ENCODE data around the gene ARSI. TPM values are rescaled to one million over a fixed set of nuclear protein-coding genes. Genes with fewer than 3 reads are reported as not detected.

Gene ARSI
- total RNA-seq, 2 experiments from 2014 or later: not detected

DNA sequence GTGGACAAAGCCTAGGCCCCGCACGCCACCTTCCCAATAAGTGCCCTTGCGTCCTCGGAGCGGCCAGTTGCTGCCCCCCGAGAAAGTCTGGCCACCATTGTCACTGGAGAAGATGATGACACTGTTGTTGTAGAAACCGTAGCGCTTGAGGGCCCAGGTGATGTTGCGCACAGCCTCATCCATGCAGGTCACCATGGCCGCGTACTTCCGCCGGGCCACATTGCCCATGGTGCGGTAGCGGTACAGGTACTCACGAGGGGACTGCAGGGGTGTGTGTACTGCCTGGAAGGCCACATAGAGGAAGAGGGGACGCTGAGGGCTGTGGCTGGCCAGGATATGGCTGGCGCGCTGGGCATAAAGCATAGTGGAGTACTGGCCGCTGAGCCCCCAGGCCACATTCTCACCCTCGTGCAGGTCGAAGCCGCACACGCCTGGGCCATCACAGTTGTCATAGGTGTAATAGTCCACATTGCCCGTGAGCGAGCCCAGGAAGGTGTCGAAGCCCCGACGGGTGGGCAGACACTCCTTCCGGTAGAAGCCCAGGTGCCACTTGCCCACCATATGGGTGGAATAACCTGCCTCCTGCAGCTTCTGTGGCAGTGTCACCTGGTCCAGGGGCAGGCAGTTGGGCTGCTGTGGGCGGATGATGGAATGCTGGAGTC lies 4.6 kb downstream of the ARSI start:
- intact Hi-C loops (cut with micrococcal nuclease; ENCODE audit: unreplicated experiment): no loop called here
- POLR2A ChIA-PET: no interaction called here
- BruUV-seq (replicated peaks): no TSS peak

GRCh38 chr5:150297236-150297890 lies 5.3 kb downstream of the ARSI start:
- ChIA-PET CTCF (ENCODE audit: unreplicated experiment) (no interaction called here), POLR2A (no interaction called here)
- no peaks in the 10 kb centered on the region for H3K9me2 ChIP-seq (ENCODE audit: insufficient read depth, low read length)
- DNase-seq (ENCODE audit: low spot score): no peak
- H3K9me3 ChIP-seq (ENCODE audit: low read length): no peaks in the 10 kb centered on the region
- H3K4me1 ChIP-seq (ENCODE audit: insufficient read depth, low read length, poor library complexity, severe bottlenecking): no peaks in the 10 kb centered on the region
- H3K36me3 ChIP-seq (ENCODE audit: insufficient read depth, low read length): no peaks in the 10 kb centered on the region
- TF ChIP-seq EZH2phosphoT487 (IDR thresholded peaks at IDR 0.05; ENCODE audit: borderline replicate concordance, low read depth, low read length) (no peak), CTCF (conservative IDR thresholded peaks at IDR 0.05; ENCODE audit: low read length) (no peak)
- no peaks in the 10 kb centered on the region for H4K20me1 ChIP-seq (ENCODE audit: insufficient read depth, low read length)
- no peak overlapping the region for H3K27ac ChIP-seq (ENCODE audit: low read depth, low read length, poor library complexity, severe bottlenecking)
- no TSS peak for BruUV-seq (replicated peaks)
- H3K79me2 ChIP-seq (ENCODE audit: insufficient read depth, low read depth, low read length): no peaks in the 10 kb centered on the region
- intact Hi-C loops (cut with micrococcal nuclease; ENCODE audit: unreplicated experiment): no loop called here
- H3K4me2 ChIP-seq (ENCODE audit: low read length): no peak overlapping the region
- H3K4me3 ChIP-seq (ENCODE audit: low read depth, low read length, poor library complexity, severe bottlenecking): no peak overlapping the region
- no peak overlapping the region for H2AFZ ChIP-seq (ENCODE audit: low read length)

More for the DNA sequence above, 4.6 kb downstream of the ARSI start:
- Histone ChIP-seq H2AFZ (ENCODE audit: low read length) (no peak overlapping the region), H3K79me2 (ENCODE audit: insufficient read depth, low read depth, low read length) (no peaks in the 10 kb centered on the region), H3K4me2 (ENCODE audit: low read length) (no peak overlapping the region), H3K36me3 (ENCODE audit: insufficient read depth, low read length) (no peaks in the 10 kb centered on the region), H3K27ac (ENCODE audit: low read depth, low read length, poor library complexity, severe bottlenecking) (no peak overlapping the region), H3K9me2 (ENCODE audit: insufficient read depth, low read length) (no peaks in the 10 kb centered on the region), H3K9me3 (ENCODE audit: low read length) (no peaks in the 10 kb centered on the region), H3K4me1 (ENCODE audit: insufficient read depth, low read length, poor library complexity, severe bottlenecking) (no peaks in the 10 kb centered on the region), H4K20me1 (ENCODE audit: insufficient read depth, low read length) (no peaks in the 10 kb centered on the region), H3K4me3 (ENCODE audit: low read depth, low read length, poor library complexity, severe bottlenecking) (no peak overlapping the region)
- CTCF ChIA-PET (ENCODE audit: unreplicated experiment): no interaction called here
- TF ChIP-seq CTCF (conservative IDR thresholded peaks at IDR 0.05; ENCODE audit: low read length): no peak
- TF ChIP-seq EZH2phosphoT487 (IDR thresholded peaks at IDR 0.05; ENCODE audit: borderline replicate concordance, low read depth, low read length): no peak
- no peak for DNase-seq (ENCODE audit: low spot score)

GRCh38 chr5:150296496-150296895 lies 6.2 kb downstream of the ARSI start:
- H2AFZ ChIP-seq (ENCODE audit: low read length): no peak overlapping the region
- H3K36me3 ChIP-seq (ENCODE audit: insufficient read depth, low read length): no peaks in the 10 kb centered on the region
- BruUV-seq (replicated peaks): no TSS peak
- H3K79me2 ChIP-seq (ENCODE audit: insufficient read depth, low read depth, low read length): no peaks in the 10 kb centered on the region
- no peaks in the 10 kb centered on the region for H4K20me1 ChIP-seq (ENCODE audit: insufficient read depth, low read length)
- no peaks in the 10 kb centered on the region for H3K9me2 ChIP-seq (ENCODE audit: insufficient read depth, low read length)
- ChIA-PET CTCF (ENCODE audit: unreplicated experiment) (no interaction called here), POLR2A (no interaction called here)
- no peak overlapping the region for H3K27ac ChIP-seq (ENCODE audit: low read depth, low read length, poor library complexity, severe bottlenecking)
- H3K4me1 ChIP-seq (ENCODE audit: insufficient read depth, low read length, poor library complexity, severe bottlenecking): no peaks in the 10 kb centered on the region
- no peak for DNase-seq (ENCODE audit: low spot score)
- intact Hi-C loops (cut with micrococcal nuclease; ENCODE audit: unreplicated experiment): no loop called here
- H3K9me3 ChIP-seq (ENCODE audit: low read length): no peaks in the 10 kb centered on the region
- no peak overlapping the region for H3K4me2 ChIP-seq (ENCODE audit: low read length)
- no peak overlapping the region for H3K4me3 ChIP-seq (ENCODE audit: low read depth, low read length, poor library complexity, severe bottlenecking)
- TF ChIP-seq CTCF (conservative IDR thresholded peaks at IDR 0.05; ENCODE audit: low read length) (no peak), EZH2phosphoT487 (IDR thresholded peaks at IDR 0.05; ENCODE audit: borderline replicate concordance, low read depth, low read length) (no peak)

Measured in OCI-LY7 (cell line).